ENCODE data around the gene ATXN10. TPM values are rescaled to one million over a fixed set of nuclear protein-coding genes. Genes with fewer than 3 reads are reported as not detected.
"Not testable (repeated sequence)": the region's sequence is repeated elsewhere in the genome, so short reads cannot be mapped to it uniquely, and the experiment has no call there.

ATXN10 gene
- total RNA-seq, 1 donor from 2014 or later, result 99.7 TPM

GRCh38 chr22:45664136-45664646, 7.4 kb upstream of the ATXN10 start:
- Mint-ChIP-seq H3K9me3 (no peaks in the 10 kb centered on the region), H3K36me3 (ENCODE audit: low read depth) (no peaks in the 10 kb centered on the region), H3K27ac (no peak overlapping the region), H3K27me3 (peaks cover 4% of the 10 kb centered on the region), H3K4me1 (peaks cover 5% of the 10 kb centered on the region), H3K4me3 (no peak overlapping the region)
- intact Hi-C loops (cut with micrococcal nuclease), result no loop called here
- DNase-seq (no peak), ATAC-seq (ENCODE audit: low read depth) (no peak)
- POLR2A ChIA-PET, result no interaction called here
- TF ChIP-seq CTCF (IDR thresholded peaks at IDR 0.05), result no peak
- CTCF ChIA-PET, result interaction anchor here (0.8 to 1.2 kb wide), 2 partner anchors 13 to 342 kb away, joined by 3 read pairs; no protein-coding TSS in a partner anchor

- POLR2A ChIA-PET, result no interaction called here
- Mint-ChIP-seq H3K4me3 (no peak overlapping the region), H3K9me3 (no peaks in the 10 kb centered on the region), H3K36me3 (ENCODE audit: low read depth) (no peaks in the 10 kb centered on the region), H3K27ac (no peak overlapping the region), H3K27me3 (peaks cover 4% of the 10 kb centered on the region), H3K4me1 (peaks cover 6% of the 10 kb centered on the region)
- intact Hi-C loops (cut with micrococcal nuclease), result no loop called here
- CTCF ChIA-PET, result no interaction called here
- DNase-seq, result no peak
- no peak for ATAC-seq (ENCODE audit: low read depth)
- no peak for TF ChIP-seq CTCF (IDR thresholded peaks at IDR 0.05)
Observed at GRCh38 chr22:45667486-45667885, 4.1 kb upstream of the ATXN10 start.

- ChIA-PET POLR2A (interaction anchor here (0.7 kb wide), 1 partner anchor 99 kb away, joined by 3 read pairs; no protein-coding TSS in a partner anchor), CTCF (interaction anchor here (1.0 kb wide), 1 partner anchor 193 kb away, joined by 3 read pairs; no protein-coding TSS in a partner anchor)
- ATAC-seq (ENCODE audit: low read depth); H3K36me3 Mint-ChIP-seq (ENCODE audit: low read depth); H3K27ac Mint-ChIP-seq; H3K27me3 Mint-ChIP-seq; DNase-seq; intact Hi-C loops (cut with micrococcal nuclease); H3K9me3 Mint-ChIP-seq; H3K4me3 Mint-ChIP-seq: not testable (repeated sequence)
- H3K4me1 Mint-ChIP-seq, result peaks cover 33% of the 10 kb centered on the region
Observed at GRCh38 chr22:45670363-45670762, 1.3 kb upstream of the ATXN10 start.

- H3K4me3 Mint-ChIP-seq, result peak overlapping the region; percentile 90
- H3K27me3 Mint-ChIP-seq, result no peaks in the 10 kb centered on the region
- no peaks in the 10 kb centered on the region for H3K9me3 Mint-ChIP-seq
- DNase-seq (no peak), ATAC-seq (ENCODE audit: low read depth) (no peak)
- POLR2A ChIA-PET, result interaction anchor here (0.7 to 1.2 kb wide), 2 partner anchors 13 to 98 kb away, joined by 3 to 4 read pairs; no protein-coding TSS in a partner anchor
- no peak for TF ChIP-seq CTCF (IDR thresholded peaks at IDR 0.05)
- CTCF ChIA-PET, result interaction anchor here (1.0 kb wide), 1 partner anchor 193 kb away, joined by 3 read pairs; no protein-coding TSS in a partner anchor
- H3K36me3 Mint-ChIP-seq (ENCODE audit: low read depth), result peaks cover 3% of the 10 kb centered on the region
- intact Hi-C loops (cut with micrococcal nuclease), result no loop called here
- H3K27ac Mint-ChIP-seq, result peak overlapping the region; percentile 79
- peaks cover 34% of the 10 kb centered on the region for H3K4me1 Mint-ChIP-seq
Observed at GRCh38 chr22:45670981-45671782, 452 bp upstream of the ATXN10 start.

GRCh38 chr22:45672564-45673481, 1.2 kb downstream of the ATXN10 start:
- POLR2A ChIA-PET, result interaction anchor here (1.4 kb wide), 1 partner anchor 11 kb away, joined by 3 read pairs; no protein-coding TSS in a partner anchor
- Mint-ChIP-seq H3K27me3 (no peaks in the 10 kb centered on the region), H3K4me3 (peak overlapping the region; percentile 87), H3K36me3 (ENCODE audit: low read depth) (peaks cover 9% of the 10 kb centered on the region), H3K27ac (peak overlapping the region; percentile 76), H3K9me3 (no peaks in the 10 kb centered on the region), H3K4me1 (peaks cover 38% of the 10 kb centered on the region)
- CTCF ChIA-PET, result no interaction called here
- no peak for TF ChIP-seq CTCF (IDR thresholded peaks at IDR 0.05)
- intact Hi-C loops (cut with micrococcal nuclease), result no loop called here
- DNase-seq (no peak), ATAC-seq (ENCODE audit: low read depth) (no peak)

All from activated B cell treated with CpG ODN at 0.5 μM for 24 hours (primary cell).